ENCODE results near the gene ATL1. TPM values are rescaled to one million over a fixed set of nuclear protein-coding genes. Genes with fewer than 3 reads are reported as not detected.

Gene ATL1
- total and polyA plus RNA-seq, 2 experiments from 2014 or later: 3.5 to 7.0 TPM

GRCh38 chr14:50530794-50531365 is 29.1 kb upstream of the ATL1 start:
- Histone ChIP-seq H3K79me2 (replicated peaks; ENCODE audit: insufficient read depth) (peaks cover 58% of the 10 kb centered on the region), H3K27ac (ENCODE audit: low read depth) (no peak overlapping the region), H4K20me1 (replicated peaks; ENCODE audit: insufficient read depth) (peaks cover 15% of the 10 kb centered on the region)

More at GRCh38 chr14:50530794-50531365, 29.1 kb upstream of the ATL1 start:
- TF ChIP-seq POLR2AphosphoS5 (IDR thresholded peaks at IDR 0.05; ENCODE audit: low read depth) (no peak), ZNF331 (CRISPR knock-in tag; IDR thresholded peaks at IDR 0.05; ENCODE audit: low read depth) (no peak), ZNF114 (CRISPR knock-in tag; IDR thresholded peaks at IDR 0.05) (no peak), JUNB (IDR thresholded peaks at IDR 0.05; ENCODE audit: unreplicated experiment) (no peak), CTCF (conservative IDR thresholded peaks at IDR 0.05; ENCODE audit: low read depth in 2 of 2) (no peak), NANOG (IDR thresholded peaks at IDR 0.05; ENCODE audit: borderline replicate concordance) (no peak)
- TF ChIP-seq, protein P1, sequence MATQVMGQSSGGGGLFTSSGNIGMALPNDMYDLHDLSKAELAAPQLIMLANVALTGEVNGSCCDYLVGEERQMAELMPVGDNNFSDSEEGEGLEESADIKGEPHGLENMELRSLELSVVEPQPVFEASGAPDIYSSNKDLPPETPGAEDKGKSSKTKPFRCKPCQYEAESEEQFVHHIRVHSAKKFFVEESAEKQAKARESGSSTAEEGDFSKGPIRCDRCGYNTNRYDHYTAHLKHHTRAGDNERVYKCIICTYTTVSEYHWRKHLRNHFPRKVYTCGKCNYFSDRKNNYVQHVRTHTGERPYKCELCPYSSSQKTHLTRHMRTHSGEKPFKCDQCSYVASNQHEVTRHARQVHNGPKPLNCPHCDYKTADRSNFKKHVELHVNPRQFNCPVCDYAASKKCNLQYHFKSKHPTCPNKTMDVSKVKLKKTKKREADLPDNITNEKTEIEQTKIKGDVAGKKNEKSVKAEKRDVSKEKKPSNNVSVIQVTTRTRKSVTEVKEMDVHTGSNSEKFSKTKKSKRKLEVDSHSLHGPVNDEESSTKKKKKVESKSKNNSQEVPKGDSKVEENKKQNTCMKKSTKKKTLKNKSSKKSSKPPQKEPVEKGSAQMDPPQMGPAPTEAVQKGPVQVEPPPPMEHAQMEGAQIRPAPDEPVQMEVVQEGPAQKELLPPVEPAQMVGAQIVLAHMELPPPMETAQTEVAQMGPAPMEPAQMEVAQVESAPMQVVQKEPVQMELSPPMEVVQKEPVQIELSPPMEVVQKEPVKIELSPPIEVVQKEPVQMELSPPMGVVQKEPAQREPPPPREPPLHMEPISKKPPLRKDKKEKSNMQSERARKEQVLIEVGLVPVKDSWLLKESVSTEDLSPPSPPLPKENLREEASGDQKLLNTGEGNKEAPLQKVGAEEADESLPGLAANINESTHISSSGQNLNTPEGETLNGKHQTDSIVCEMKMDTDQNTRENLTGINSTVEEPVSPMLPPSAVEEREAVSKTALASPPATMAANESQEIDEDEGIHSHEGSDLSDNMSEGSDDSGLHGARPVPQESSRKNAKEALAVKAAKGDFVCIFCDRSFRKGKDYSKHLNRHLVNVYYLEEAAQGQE (IDR thresholded peaks at IDR 0.05; ENCODE audit: unreplicated experiment): no peak
- Mint-ChIP-seq H3K27me3 (ENCODE audit: insufficient read depth, low read depth, poor library complexity) (peaks cover 10% of the 10 kb centered on the region), H3K9me3 (no peaks in the 10 kb centered on the region; the same call in 2 of the 3 replicates), H3K4me1 (peaks cover 31% of the 10 kb centered on the region), H3K36me3 (ENCODE audit: low read depth) (peaks cover 4% of the 10 kb centered on the region), H3K4me3 (peak overlapping the region; percentile 90), H3K27ac (no peak overlapping the region)
- ATAC-seq: no peak
- Histone ChIP-seq H3K4me3 (peak overlapping the region; percentile 82), H3K4me1 (ENCODE audit: insufficient read depth) (peaks cover 27% of the 10 kb centered on the region), H3F3A (replicated peaks; ENCODE audit: low read depth) (no peaks in the 10 kb centered on the region), H3K27me3 (ENCODE audit: insufficient read depth) (no peaks in the 10 kb centered on the region), H2AFZ (no peak overlapping the region), H3K4me2 (peak overlapping the region; percentile 75), H3K36me3 (ENCODE audit: insufficient read depth) (no peaks in the 10 kb centered on the region), H3K9me2 (ENCODE audit: insufficient read depth) (no peaks in the 10 kb centered on the region)
- DNase-seq (ENCODE audit: low spot score): no peak

Data from GM23338 (cell line).